Lower leg skin (tissue), 4 donors: ENCODE measurements around the gene HIPK2. TPM values are rescaled to one million over a fixed set of nuclear protein-coding genes. Genes with fewer than 3 reads are reported as not detected.

Experiments used
- DNase-seq, 2 donors: peaks; one replicate each; pipeline ENCODE4 v3.0.0-alpha.2; 2019; ENCODE audit warnings: low spot score in 2 of 2
- H3K4me3 ChIP-seq: fragments of 200-600 bp; sonication (generic); 2 replicates; pipeline ENCODE4 v1.5.1; 2017; ENCODE audit warnings: mild to moderate bottlenecking, low read depth; ENCODE audit not compliant: poor library complexity, severe bottlenecking
- POLR2A ChIP-seq, 2 donors: fragments of 450-650 bp; IDR thresholded peaks; one replicate each; pipeline ENCODE4 v1.6.1; 2016 to 2017; ENCODE audit warnings: antibody characterized with exemption in 2 of 2, mild to moderate bottlenecking in 1 of 2, moderate library complexity in 1 of 2
- WGBS, 2 donors: methylation state at CpG; one replicate each; pipeline ENCODE4 v1.1.5; 2018; 5-methylcytosine and 5-hydroxymethylcytosine counted together
- intact Hi-C: fragments of 100-400 bp; cut with DNase I; formaldehyde crosslinking; loops from one replicate; pipeline ENCODE4 v1.15.0; 2023; ENCODE audit warnings: low total_unique reads
- total RNA-seq, 4 donors: library from RNA; depleted of rRNA; stranded (reverse); fragments of >200 nt; gene quantifications; one replicate each; pipeline ENCODE4 v1.1.0, GENCODE V29; 2016
- TF ChIP-seq, protein P1 (sequence below), 3 donors: fragments of 450-650 bp; IDR thresholded peaks; one replicate each; pipeline ENCODE4 v1.5.1; 2016; ENCODE audit warnings: antibody characterized with exemption in 3 of 3, mild to moderate bottlenecking in 3 of 3, moderate library complexity in 2 of 3

Gene HIPK2
- total RNA-seq, 4 donors from 2014 or later, result 4.5 to 14.9 (median 10.4) TPM

DNA sequence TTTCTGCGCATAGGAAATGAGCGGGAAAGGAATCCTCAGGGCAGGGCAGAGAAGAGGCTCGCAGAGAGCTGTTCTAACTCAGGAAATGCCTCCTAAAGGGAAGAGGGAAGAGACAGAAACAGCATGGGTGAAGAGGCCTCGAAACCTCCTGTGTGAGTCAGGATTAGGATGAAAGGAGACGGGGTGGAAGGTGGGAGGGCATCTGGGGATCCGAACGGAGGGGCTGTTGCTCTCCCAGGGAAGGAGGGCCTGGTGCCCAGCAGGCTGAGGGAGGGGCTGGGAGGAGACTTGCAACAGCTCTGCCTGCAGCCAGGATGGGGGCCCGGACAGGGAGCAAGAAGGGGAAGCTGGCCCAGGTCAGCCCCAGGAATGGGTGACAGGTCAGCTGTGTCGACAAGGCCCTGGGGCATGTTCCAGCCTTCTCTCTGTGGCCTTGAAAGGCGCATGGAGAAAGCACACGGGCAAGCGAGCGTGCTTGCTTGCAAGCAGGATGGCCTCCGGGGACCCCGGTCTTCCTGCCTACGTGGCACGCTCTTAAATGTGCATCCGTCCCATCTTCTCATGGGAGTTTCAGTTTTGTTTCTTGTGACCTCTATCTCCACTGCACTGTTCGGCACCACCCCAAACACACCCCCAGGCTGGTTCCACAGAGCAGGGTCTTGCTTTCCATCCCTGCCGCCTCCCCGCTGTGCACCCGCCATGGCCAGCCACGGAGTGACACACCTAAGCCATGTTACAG, 63.5 kb downstream of the HIPK2 start:
- 87 to 88% methylated on average over 23 of the region's 23 CpGs for WGBS, 2 donors
- peak in 1 of 2 donors; percentile 85 for DNase-seq
- intact Hi-C loops, result no loop called here
- no peak overlapping the region for H3K4me3 ChIP-seq
- TF ChIP-seq POLR2A (IDR thresholded peaks at IDR 0.05), result no peak
- TF ChIP-seq, protein P1, sequence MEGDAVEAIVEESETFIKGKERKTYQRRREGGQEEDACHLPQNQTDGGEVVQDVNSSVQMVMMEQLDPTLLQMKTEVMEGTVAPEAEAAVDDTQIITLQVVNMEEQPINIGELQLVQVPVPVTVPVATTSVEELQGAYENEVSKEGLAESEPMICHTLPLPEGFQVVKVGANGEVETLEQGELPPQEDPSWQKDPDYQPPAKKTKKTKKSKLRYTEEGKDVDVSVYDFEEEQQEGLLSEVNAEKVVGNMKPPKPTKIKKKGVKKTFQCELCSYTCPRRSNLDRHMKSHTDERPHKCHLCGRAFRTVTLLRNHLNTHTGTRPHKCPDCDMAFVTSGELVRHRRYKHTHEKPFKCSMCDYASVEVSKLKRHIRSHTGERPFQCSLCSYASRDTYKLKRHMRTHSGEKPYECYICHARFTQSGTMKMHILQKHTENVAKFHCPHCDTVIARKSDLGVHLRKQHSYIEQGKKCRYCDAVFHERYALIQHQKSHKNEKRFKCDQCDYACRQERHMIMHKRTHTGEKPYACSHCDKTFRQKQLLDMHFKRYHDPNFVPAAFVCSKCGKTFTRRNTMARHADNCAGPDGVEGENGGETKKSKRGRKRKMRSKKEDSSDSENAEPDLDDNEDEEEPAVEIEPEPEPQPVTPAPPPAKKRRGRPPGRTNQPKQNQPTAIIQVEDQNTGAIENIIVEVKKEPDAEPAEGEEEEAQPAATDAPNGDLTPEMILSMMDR (IDR thresholded peaks at IDR 0.05), result no peak

DNA sequence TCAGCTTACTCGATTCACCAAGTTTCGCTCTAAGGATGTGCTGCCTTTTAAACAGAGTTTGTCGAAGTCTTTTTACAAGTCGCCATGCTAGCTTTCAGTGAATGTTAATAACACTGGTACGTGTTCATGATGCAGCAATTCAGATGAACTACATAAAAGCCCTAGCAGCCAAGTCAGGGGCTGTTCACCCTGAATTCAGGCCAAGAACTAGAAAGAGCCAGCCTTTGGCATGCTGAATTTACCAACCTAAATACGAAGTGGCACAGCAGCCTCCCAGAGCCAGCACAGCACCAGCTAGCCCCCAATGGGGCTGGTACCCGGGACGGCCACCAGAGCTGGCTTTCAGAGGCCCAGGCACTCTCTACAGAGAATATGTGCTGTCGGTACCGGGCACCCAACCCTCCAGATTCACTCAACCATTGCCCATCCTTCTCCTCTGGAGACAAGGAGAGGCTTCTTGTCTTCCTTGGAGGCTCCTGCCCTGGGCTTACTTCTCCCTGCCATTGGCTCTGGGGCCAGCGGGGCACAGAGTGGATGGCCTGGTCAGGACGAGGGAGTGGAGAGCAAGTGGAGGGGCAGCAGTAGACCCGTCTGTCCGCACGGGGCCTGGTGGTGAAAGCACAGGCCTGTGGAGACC, 64.2 kb downstream of the HIPK2 start:
- TF ChIP-seq POLR2A (IDR thresholded peaks at IDR 0.05), result no peak
- TF ChIP-seq, protein P1 (IDR thresholded peaks at IDR 0.05), result no peak
- DNase-seq, result peak in 1 of 2 donors; percentile 78
- 91 to 92% methylated on average over 14 to 15 of the region's 15 CpGs for WGBS, 2 donors
- intact Hi-C loops, result no loop called here
- no peak overlapping the region for H3K4me3 ChIP-seq

DNA sequence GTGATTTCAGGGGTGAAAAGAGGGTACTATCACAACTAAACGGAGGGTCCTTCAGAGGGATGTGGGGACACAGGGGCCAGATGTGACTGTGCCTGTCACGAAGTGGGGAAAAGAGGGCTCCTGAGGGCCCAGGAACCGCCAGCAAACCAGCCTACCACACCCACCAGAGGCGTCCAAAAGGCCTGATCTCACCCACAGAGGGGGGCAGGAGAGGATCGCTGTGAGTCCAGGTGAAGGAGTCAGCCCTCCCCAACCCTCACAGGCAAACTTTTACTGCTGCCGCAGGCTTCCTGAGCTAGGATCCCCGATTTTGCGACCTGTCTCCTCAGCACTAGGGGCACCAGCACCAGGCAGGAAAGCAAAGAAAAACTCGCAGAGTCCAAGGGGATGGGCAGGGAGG, 64.7 kb downstream of the HIPK2 start:
- 86 to 91% methylated on average over 9 of the region's 9 CpGs for WGBS, 2 donors
- TF ChIP-seq, protein P1 (IDR thresholded peaks at IDR 0.05), result no peak
- no peak for TF ChIP-seq POLR2A (IDR thresholded peaks at IDR 0.05)
- intact Hi-C loops, result no loop called here
- DNase-seq, result no peak
- no peak overlapping the region for H3K4me3 ChIP-seq

DNA sequence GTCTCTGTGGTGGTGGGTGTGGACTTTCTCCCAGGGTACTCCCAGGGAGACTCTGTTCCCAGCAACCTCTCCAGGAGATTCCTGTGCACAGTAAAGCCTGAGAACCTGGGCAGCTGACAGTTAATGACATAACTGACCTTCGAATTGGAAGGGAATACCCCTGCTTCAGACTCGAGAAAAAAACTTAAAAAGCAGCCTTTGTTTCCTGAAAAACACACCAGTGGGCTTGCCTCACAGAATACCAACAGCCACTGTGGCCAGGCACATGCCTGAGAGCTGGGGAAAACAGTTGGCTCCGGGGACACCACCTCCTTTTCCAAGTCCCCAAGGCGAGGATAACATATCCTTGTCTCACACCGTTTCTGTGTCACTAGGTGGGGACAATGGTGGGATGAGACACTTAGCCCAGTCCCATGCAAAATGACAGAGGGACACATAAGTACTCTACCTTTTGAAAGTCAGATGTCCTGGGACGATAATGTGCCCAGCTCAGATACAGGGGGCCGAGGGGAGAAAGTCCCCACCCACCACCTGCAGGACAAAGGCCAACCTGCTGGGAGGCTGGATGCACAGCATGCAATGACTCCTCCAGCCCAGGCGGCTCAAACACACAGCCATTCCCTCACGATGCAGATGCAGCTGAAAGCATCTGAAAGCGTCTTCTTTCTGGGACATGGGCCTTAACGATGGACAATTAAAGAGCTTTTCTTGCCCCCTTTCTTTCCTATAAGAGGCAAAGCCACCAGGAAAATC, 65.6 kb downstream of the HIPK2 start:
- WGBS, 2 donors, result 82 to 88% methylated on average over 11 of the region's 11 CpGs
- no peak for DNase-seq
- intact Hi-C loops, result no loop called here
- H3K4me3 ChIP-seq, result no peak overlapping the region
- TF ChIP-seq POLR2A (IDR thresholded peaks at IDR 0.05), result no peak
- TF ChIP-seq, protein P1 (IDR thresholded peaks at IDR 0.05), result no peak

DNA sequence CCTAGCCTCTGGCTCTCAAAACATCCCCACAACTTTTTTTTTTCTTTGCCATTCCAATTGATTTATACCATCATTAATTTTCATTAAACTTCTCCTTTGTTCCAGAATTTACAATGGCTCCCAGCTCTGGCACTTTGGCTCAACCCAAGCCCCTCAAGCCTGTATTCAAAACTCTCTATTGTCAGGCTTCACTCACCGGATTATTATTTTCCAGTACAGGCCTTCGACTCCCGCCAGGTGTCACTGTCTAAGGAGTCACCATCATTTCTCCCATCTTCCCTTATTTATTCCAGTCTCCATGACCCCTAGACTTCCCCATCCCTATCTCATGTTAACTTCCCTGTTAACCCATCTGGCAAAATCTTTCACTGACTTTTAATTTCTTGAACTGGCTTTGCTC, 67.8 kb downstream of the HIPK2 start:
- WGBS, 2 donors, result 92 to 94% methylated on average over 3 of the region's 3 CpGs
- no peak for DNase-seq
- TF ChIP-seq, protein P1 (IDR thresholded peaks at IDR 0.05), result no peak
- no peak for TF ChIP-seq POLR2A (IDR thresholded peaks at IDR 0.05)
- intact Hi-C loops, result no loop called here
- H3K4me3 ChIP-seq, result no peak overlapping the region
